HepG2 (cell line): ENCODE measurements around the gene MIS18BP1. TPM values are rescaled to one million over a fixed set of nuclear protein-coding genes. Genes with fewer than 3 reads are reported as not detected.

Experiments
- FOSL2 ChIP-seq: sonication (generic); formaldehyde crosslinking; IDR thresholded peaks from 2 replicates; pipeline ENCODE4 v1.4.0; 2020; ENCODE audit warnings: missing genetic modification reagents
- GATAD2A ChIP-seq: IDR thresholded peaks from 2 replicates; pipeline ENCODE4 v1.6.1; 2016
- HOXA3 ChIP-seq: sonication (generic); formaldehyde crosslinking; IDR thresholded peaks from 2 replicates; pipeline ENCODE4 v1.5.0; 2020; ENCODE audit warnings: missing genetic modification reagents
- IKZF4 ChIP-seq: sonication (generic); formaldehyde crosslinking; IDR thresholded peaks from 2 replicates; pipeline ENCODE4 v1.5.1; 2020; ENCODE audit warnings: borderline replicate concordance, mild to moderate bottlenecking, low read depth, missing genetic modification reagents; ENCODE audit errors: not compliant biosample characterization
- KLF16 ChIP-seq, 2 experiments: sonication (generic) in 1 of 2; formaldehyde crosslinking in 1 of 2; IDR thresholded peaks; 2 replicates each; pipeline versions ENCODE4 v1.6.1 to v1.8.0; 2016 to 2023; ENCODE audit warnings: missing genetic modification reagents in 2 of 2, missing compliant biosample characterization in 1 of 2
- NPAS2 ChIP-seq: sonication (generic); formaldehyde crosslinking; IDR thresholded peaks from 2 replicates; pipeline ENCODE4 v1.8.0; 2022; ENCODE audit warnings: mild to moderate bottlenecking, missing genetic modification reagents, borderline replicate concordance
- NR1H2 ChIP-seq: sonication (generic); formaldehyde crosslinking; IDR thresholded peaks from 2 replicates; pipeline ENCODE4 v1.8.1; 2022; ENCODE audit warnings: low read depth, missing genetic modification reagents, borderline replicate concordance
- PRPF4 ChIP-seq: fragments of 200-400 bp; formaldehyde crosslinking; IDR thresholded peaks from 2 replicates; pipeline ENCODE4 v1.6.1; 2016; ENCODE audit warnings: low read length, low read depth; ENCODE audit not compliant: poor library complexity, severe bottlenecking
- SRSF9 ChIP-seq: fragments of 200-400 bp; formaldehyde crosslinking; IDR thresholded peaks from 2 replicates; pipeline ENCODE4 v1.6.1; 2018; ENCODE audit warnings: borderline replicate concordance, mild to moderate bottlenecking, low read depth, low read length; ENCODE audit not compliant: insufficient read depth, poor library complexity, severe bottlenecking
- TIGD3 ChIP-seq: sonication (generic); formaldehyde crosslinking; IDR thresholded peaks from 2 replicates; pipeline ENCODE4 v1.5.1; 2020; ENCODE audit warnings: mild to moderate bottlenecking, missing genetic modification reagents, borderline replicate concordance
- polyA plus RNA-seq, 8 experiments: library from polyadenylated mRNA; depleted of rRNA in 3 of 8; stranded (reverse) in 7 of 8; unstranded in 1 of 8; fragments of >200 nt; fragmentation: Illumina TruSeq in 4 of 8; extraction: Trizol in 4 of 8; gene quantifications; 2 replicates each; pipeline versions ENCODE4 v1.2.1 to v1.2.3, GENCODE V29; 2011 to 2016; ENCODE audit warnings: low read depth in 4 of 8, missing spikeins in 1 of 8, mixed read lengths in 1 of 8; ENCODE audit not compliant: insufficient read depth in 1 of 8
- total RNA-seq, 5 experiments: library from RNA; depleted of rRNA; stranded (reverse); fragments of >200 nt; fragmentation: Illumina TruSeq; extraction: Trizol; gene quantifications; 2 replicates each; pipeline ENCODE4 v1.2.3, GENCODE V29; 2016; ENCODE audit warnings: low read depth in 1 of 5
- TF ChIP-seq, protein P1 (sequence below): sonication (generic); formaldehyde crosslinking; IDR thresholded peaks from 2 replicates; pipeline ENCODE4 v1.4.0; 2020; ENCODE audit warnings: missing genetic modification reagents

The MIS18BP1 gene
- total and polyA plus RNA-seq, 2 of the 13 experiments (the other 11 are each of a cell fraction or from before 2014, with no cell fraction given): 9.5 to 36.4 TPM

DNA sequence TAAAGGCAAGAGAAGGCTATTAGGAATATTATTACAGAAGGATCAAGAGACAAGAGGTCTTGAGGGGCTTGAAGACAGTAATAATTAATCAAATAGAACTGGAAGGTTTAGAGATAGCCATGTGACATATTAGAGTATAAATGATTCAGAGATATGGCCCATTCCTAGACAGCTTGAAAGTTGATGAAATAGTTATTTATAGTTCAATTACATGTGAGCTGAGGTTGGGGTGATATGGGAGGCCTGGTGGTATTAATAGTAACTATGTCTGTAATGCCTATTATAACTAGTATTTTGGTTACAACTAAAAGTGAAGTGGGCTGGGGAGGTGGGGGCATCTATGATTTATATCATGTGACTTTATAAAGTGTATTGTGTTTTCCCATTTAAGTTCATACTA, 14.1 kb upstream of the MIS18BP1 start (continued):
- TF ChIP-seq PRPF4: no peak
- TF ChIP-seq HOXA3 (CRISPR knock-in tag): no peak
- TF ChIP-seq FOSL2: no peak
- no peak for TF ChIP-seq KLF16 (CRISPR knock-in tag; IDR thresholded peaks at IDR 0.05)
- TF ChIP-seq NR1H2 (CRISPR knock-in tag): no peak
- no peak for TF ChIP-seq NPAS2 (CRISPR knock-in tag)
- no peak for TF ChIP-seq TIGD3 (CRISPR knock-in tag)
- no peak for TF ChIP-seq IKZF4 (CRISPR knock-in tag)
- TF ChIP-seq GATAD2A (CRISPR knock-in tag): no peak
- no peak for TF ChIP-seq SRSF9
- TF ChIP-seq, protein P1, sequence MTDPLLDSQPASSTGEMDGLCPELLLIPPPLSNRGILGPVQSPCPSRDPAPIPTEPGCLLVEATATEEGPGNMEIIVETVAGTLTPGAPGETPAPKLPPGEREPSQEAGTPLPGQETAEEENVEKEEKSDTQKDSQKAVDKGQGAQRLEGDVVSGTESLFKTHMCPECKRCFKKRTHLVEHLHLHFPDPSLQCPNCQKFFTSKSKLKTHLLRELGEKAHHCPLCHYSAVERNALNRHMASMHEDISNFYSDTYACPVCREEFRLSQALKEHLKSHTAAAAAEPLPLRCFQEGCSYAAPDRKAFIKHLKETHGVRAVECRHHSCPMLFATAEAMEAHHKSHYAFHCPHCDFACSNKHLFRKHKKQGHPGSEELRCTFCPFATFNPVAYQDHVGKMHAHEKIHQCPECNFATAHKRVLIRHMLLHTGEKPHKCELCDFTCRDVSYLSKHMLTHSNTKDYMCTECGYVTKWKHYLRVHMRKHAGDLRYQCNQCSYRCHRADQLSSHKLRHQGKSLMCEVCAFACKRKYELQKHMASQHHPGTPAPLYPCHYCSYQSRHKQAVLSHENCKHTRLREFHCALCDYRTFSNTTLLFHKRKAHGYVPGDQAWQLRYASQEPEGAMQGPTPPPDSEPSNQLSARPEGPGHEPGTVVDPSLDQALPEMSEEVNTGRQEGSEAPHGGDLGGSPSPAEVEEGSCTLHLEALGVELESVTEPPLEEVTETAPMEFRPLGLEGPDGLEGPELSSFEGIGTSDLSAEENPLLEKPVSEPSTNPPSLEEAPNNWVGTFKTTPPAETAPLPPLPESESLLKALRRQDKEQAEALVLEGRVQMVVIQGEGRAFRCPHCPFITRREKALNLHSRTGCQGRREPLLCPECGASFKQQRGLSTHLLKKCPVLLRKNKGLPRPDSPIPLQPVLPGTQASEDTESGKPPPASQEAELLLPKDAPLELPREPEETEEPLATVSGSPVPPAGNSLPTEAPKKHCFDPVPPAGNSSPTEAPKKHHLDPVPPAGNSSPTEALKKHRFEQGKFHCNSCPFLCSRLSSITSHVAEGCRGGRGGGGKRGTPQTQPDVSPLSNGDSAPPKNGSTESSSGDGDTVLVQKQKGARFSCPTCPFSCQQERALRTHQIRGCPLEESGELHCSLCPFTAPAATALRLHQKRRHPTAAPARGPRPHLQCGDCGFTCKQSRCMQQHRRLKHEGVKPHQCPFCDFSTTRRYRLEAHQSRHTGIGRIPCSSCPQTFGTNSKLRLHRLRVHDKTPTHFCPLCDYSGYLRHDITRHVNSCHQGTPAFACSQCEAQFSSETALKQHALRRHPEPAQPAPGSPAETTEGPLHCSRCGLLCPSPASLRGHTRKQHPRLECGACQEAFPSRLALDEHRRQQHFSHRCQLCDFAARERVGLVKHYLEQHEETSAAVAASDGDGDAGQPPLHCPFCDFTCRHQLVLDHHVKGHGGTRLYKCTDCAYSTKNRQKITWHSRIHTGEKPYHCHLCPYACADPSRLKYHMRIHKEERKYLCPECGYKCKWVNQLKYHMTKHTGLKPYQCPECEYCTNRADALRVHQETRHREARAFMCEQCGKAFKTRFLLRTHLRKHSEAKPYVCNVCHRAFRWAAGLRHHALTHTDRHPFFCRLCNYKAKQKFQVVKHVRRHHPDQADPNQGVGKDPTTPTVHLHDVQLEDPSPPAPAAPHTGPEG: no peak
